ENCODE results near the gene UQCC2.

UQCC2 gene

GRCh38 chr6:33744001-33744848 is 32.7 kb upstream of the UQCC2 start:
- DNase-seq, result peak; percentile 65

- no peak for DNase-seq
Measured at GRCh38 chr6:33742837-33743236, 31.3 kb upstream of the UQCC2 start.

DNA sequence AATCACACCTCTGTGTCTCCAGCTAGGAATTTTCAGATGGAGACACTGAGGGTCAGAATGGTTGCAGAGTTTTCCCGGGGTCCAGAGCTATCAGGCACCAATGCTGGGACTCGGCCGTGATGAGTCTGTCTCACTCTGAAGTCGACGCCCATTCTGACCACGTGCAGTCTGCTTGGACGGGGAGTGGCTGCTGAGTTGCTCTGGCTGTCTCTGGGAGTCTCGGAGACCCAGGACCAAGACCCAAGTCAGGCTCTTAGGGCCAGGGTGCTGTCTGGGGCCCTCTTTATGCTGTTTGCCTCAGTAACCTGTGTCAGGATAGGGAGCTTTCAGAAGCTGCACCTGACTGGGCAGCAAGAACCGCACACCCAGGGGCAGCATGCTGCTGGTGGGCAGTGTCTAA is 30.6 kb upstream of the UQCC2 start:
- no peak for DNase-seq

DNA sequence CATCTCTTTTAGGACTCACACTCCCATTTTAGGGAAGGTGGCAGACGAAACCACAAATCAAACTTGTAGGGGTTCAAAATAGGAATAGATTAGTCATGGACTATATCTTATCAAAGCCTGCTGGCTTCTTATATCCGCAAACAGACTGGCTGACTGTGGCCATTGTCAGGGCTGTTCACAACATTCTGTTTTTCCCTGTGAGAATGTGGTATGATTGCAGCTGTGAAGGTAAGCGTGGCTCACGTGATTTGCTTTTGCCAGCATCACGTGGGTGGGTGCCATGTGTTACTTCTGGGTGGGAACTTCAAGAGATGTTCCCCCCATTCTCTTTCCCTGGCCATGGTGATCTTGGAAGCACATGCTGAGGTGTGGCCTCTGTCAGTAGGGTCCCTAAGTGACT is 29.3 kb upstream of the UQCC2 start:
- no peak for DNase-seq

DNA sequence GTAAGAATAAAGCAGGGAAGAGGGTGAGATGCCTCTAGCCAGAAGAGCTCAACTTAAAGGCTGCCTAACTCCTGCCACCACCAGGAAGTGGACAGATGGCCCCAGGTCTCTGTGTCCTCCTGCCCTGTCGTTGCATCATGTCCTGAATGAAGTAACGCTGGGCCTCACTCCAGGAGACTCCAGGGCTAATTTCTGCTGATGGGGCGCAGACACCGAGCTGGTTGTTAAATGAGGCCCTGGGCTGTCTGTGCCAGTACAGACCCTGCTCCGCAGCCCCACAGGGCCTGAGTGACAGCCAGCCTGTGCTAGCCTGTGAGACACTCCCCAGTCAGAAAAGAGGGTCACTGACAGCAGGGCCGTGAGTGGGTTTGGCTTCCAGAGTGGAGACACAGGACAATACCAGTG is 28.7 kb upstream of the UQCC2 start:
- no peak for DNase-seq

- no peak for DNase-seq
Measured at GRCh38 chr6:33739571-33739970, 28.1 kb upstream of the UQCC2 start.

DNA sequence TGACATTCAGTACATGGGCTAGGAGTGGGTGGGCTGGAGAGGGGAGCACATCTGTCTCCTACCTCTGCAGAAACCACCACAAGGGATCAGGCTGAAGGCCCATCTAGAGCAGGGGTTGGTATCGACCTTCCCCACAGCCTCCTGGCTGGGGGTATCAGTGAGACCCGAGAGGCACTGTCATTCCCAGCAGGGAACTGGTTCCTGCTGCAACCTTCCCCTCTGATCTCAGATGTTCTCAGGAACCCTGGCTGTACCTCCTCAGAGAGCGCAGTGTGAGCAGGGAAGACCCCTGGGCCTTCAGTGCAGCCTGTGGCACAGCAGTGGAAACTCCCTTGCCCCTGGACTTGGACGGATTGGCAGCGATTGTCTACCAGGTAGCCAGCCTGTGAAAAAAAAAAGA is 27.4 kb upstream of the UQCC2 start:
- DNase-seq, result no peak

- DNase-seq, result no peak
Measured at GRCh38 chr6:33738153-33738552, 26.7 kb upstream of the UQCC2 start.

GRCh38 chr6:33737267-33738026 is 25.9 kb upstream of the UQCC2 start:
- no peak for DNase-seq

DNA sequence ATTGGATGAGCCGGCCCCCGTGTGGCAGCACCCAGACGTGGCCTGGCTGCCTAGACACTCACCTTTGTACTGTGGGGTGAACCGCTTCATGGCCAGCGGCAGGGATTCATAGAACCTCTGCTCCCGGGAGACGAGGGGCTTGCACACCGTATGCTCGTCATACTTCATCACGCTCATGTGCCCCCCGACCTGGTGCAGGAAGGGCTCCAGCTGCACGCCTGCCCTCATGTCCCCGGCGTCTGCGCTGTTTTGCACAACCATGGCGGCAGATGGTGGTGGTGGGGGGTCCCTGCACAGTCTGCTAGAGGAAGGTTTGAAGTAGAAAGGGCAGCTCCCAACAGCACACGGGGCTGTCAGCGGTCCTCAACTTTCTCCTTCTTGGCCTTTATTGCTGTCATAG is 23.7 kb upstream of the UQCC2 start:
- DNase-seq, result no peak

- no peak for DNase-seq
Measured at GRCh38 chr6:33733709-33734007, 22.2 kb upstream of the UQCC2 start.

GRCh38 chr6:33732817-33733708 is 21.6 kb upstream of the UQCC2 start:
- DNase-seq, result no peak

DNA sequence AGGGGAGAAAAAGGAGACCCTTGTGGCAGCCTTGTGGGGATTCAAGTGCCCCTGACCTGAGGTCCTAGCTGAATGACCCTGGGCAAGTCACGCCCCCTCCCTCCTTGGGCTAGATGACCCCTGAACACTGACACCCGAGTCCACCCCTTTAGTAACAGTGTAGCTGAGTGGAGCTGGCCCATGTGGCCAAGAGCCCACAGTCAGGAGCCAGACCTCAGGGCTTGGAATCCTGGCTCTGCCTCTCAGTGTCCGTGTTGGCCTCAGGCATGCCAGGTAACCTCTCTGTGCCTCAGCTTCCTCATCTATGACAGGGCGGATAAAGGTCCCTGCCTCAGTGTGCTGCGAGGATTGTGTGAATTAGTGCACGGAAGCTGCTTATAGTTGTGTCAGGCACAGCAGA is 20.9 kb upstream of the UQCC2 start:
- DNase-seq, result no peak

DNA sequence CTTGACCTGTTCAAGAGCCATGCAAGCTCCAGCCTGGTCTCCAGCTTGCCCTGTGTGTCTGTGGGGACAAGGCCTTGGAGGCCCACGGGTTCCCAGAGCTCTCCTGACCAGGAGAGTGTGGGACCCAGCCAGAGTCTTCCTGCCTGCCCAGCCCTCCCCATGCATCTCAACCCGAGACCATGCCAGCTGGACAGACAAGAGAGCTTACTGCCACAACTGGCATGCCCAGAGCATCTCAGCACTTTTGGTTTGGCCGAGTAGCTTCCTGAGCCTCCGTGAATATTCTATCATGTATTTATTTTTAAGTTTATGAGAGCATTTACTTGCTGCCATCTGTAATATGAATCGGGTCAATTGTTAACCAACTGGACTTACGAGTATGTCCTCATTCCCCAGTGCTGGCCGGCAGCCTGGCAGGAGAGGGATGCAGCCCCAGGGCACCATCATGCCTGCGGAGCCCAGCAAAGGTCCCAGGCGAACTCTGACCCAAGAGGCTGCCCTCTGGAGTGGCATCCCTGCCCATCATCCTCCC is 20.3 kb upstream of the UQCC2 start:
- DNase-seq, result no peak

- no peak for DNase-seq
Measured at GRCh38 chr6:33731035-33731434, 19.5 kb upstream of the UQCC2 start.

DNA sequence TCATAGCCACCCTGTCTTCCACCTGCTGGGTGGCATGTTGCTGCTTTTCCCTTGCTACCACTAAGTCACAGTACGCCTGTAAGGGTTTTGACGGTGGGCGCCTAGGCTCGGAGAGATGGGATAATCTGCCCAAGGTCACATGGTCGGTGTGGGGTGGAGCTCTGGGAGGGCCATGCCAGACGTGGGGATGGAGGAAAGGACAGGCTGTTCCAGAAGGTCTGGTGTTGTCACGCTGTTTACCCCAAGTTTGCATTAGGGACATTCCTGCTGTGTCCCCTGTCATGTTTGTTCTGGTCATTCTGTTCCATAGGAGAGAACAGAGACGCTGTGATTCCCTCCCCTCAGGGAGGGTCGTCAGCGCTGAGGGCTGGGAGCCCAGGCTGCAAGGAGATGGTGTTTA is 19.1 kb upstream of the UQCC2 start:
- DNase-seq, result no peak

DNA sequence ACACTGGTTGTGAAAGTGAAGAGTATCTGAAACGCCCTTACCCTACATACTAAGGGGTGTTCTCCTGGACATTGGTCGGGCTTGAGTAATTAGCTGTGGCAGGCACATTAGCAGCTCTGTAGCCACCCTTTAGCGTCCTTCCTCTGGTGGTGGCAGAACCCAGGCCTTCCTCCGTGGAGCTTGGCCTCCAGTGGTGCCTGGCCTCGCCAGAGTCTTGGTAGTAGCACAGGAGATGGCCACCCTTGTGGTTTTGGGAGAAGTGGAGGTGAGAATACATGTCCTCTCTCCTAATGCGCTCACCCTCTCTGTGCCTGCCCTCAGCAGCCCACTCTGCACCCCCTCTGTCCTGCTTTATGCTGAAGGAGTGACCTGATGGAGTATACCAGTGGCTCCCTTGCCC is 17.6 kb upstream of the UQCC2 start:
- DNase-seq, result no peak

DNA sequence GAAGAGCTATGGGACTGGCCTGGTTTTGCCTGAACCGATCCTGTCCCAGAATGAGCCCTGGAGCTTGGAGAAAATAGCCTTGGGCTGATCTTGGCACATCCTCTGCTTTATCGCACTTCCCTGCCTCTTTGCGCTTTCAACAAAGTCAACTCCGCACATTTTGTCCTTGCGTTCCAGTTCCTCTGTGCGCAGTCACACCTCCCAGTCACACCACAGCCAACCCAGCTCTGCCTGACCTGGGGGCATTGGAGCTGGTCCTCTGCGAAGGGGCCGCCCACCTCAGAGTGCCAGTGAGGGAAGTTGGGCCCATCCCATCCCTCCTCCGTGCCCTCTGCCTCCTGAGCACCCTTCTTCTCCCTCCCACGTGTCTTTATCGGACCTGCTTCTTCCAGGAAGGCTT is 16.9 kb upstream of the UQCC2 start:
- no peak for DNase-seq

GRCh38 chr6:33727932-33728331 is 16.4 kb upstream of the UQCC2 start:
- DNase-seq, result no peak

DNA sequence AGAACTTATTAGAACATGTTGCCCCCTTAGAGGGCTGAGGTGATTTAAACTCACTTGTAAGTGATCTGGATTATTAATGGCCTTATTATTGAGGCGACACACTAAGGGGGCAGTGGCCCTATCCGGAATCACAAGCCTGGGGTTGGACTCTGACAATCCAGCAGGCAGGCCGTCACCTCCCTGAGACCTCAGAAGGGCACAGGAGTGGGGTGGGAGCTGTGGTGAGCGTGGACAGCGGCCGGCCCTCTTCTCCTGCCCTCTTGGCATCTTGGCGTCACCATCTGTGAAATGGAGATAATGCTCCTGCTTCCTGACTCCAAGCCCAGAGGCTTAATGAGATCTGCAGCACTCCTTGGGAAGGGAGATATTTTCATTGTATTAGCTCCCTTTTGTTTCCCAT is 15.6 kb upstream of the UQCC2 start:
- DNase-seq, result no peak

- DNase-seq, result no peak
Measured at GRCh38 chr6:33726696-33727095, 15.2 kb upstream of the UQCC2 start.

- no peak for DNase-seq
Measured at GRCh38 chr6:33725891-33726673, 14.6 kb upstream of the UQCC2 start.

- no peak for DNase-seq
Measured at GRCh38 chr6:33725222-33725621, 13.7 kb upstream of the UQCC2 start.

Data from NCI-H2227 treated with DMSO at 0.1 percent for 48 hours (cell line).